ENCODE measurements around the gene TRPC4AP.

Gene TRPC4AP

GRCh38 chr20:34980543-34981233 lies 111.9 kb downstream of the TRPC4AP start:
- Mint-ChIP-seq H3K9me3 (no peaks in the 10 kb centered on the region), H3K27me3 (peaks cover 21% of the 10 kb centered on the region), H3K4me1 (peaks cover 2% of the 10 kb centered on the region), H3K4me3 (no peak overlapping the region), H3K27ac (no peak overlapping the region), H3K36me3 (no peaks in the 10 kb centered on the region)
- ATAC-seq (ENCODE audit: low read depth) = no peak
- DNase-seq (ENCODE audit: low spot score in 2 of 2) = no peak

- ATAC-seq (ENCODE audit: low read depth) = no peak
- no peak for DNase-seq (ENCODE audit: low spot score in 2 of 2)
- H3K4me1 Mint-ChIP-seq = peaks cover 2% of the 10 kb centered on the region
- no peak overlapping the region for H3K27ac Mint-ChIP-seq
- no peaks in the 10 kb centered on the region for H3K36me3 Mint-ChIP-seq
- peaks cover 18% of the 10 kb centered on the region for H3K27me3 Mint-ChIP-seq
- no peak overlapping the region for H3K4me3 Mint-ChIP-seq
- no peaks in the 10 kb centered on the region for H3K9me3 Mint-ChIP-seq
Observed at GRCh38 chr20:34979366-34980153, 113.0 kb downstream of the TRPC4AP start.

- DNase-seq (ENCODE audit: low spot score in 2 of 2) = no peak
- Mint-ChIP-seq H3K4me1 (peaks cover 2% of the 10 kb centered on the region), H3K9me3 (no peaks in the 10 kb centered on the region), H3K27me3 (peaks cover 17% of the 10 kb centered on the region), H3K27ac (no peak overlapping the region), H3K4me3 (no peak overlapping the region), H3K36me3 (no peaks in the 10 kb centered on the region)
- ATAC-seq (ENCODE audit: low read depth) = no peak
Observed at GRCh38 chr20:34978092-34978744, 114.4 kb downstream of the TRPC4AP start.

- Mint-ChIP-seq H3K27ac (no peak overlapping the region), H3K4me3 (no peak overlapping the region), H3K9me3 (no peaks in the 10 kb centered on the region), H3K36me3 (no peaks in the 10 kb centered on the region), H3K27me3 (peaks cover 18% of the 10 kb centered on the region), H3K4me1 (peaks cover 2% of the 10 kb centered on the region)
- DNase-seq (ENCODE audit: low spot score in 2 of 2) = no peak
- no peak for ATAC-seq (ENCODE audit: low read depth)
Observed at GRCh38 chr20:34977365-34978091, 115.1 kb downstream of the TRPC4AP start.

GRCh38 chr20:34976286-34976685 lies 116.3 kb downstream of the TRPC4AP start:
- no peaks in the 10 kb centered on the region for H3K36me3 Mint-ChIP-seq
- ATAC-seq (ENCODE audit: low read depth) (no peak), DNase-seq (ENCODE audit: low spot score in 2 of 2) (no peak)
- H3K4me3 Mint-ChIP-seq = no peak overlapping the region
- peaks cover 2% of the 10 kb centered on the region for H3K4me1 Mint-ChIP-seq
- H3K27me3 Mint-ChIP-seq = peaks cover 18% of the 10 kb centered on the region
- no peaks in the 10 kb centered on the region for H3K9me3 Mint-ChIP-seq
- no peak overlapping the region for H3K27ac Mint-ChIP-seq

- Mint-ChIP-seq H3K9me3 (no peaks in the 10 kb centered on the region), H3K4me1 (peaks cover 2% of the 10 kb centered on the region), H3K36me3 (no peaks in the 10 kb centered on the region), H3K4me3 (no peak overlapping the region), H3K27ac (no peak overlapping the region), H3K27me3 (peaks cover 12% of the 10 kb centered on the region)
- ATAC-seq (ENCODE audit: low read depth) (no peak), DNase-seq (ENCODE audit: low spot score in 2 of 2) (no peak)
Observed at GRCh38 chr20:34974246-34974645, 118.4 kb downstream of the TRPC4AP start.

GRCh38 chr20:34971561-34972235 lies 120.9 kb downstream of the TRPC4AP start:
- DNase-seq (ENCODE audit: low spot score in 2 of 2) = no peak
- Mint-ChIP-seq H3K27ac (no peak overlapping the region), H3K36me3 (no peaks in the 10 kb centered on the region), H3K4me1 (no peaks in the 10 kb centered on the region), H3K27me3 (peaks cover 4% of the 10 kb centered on the region), H3K9me3 (no peaks in the 10 kb centered on the region), H3K4me3 (no peak overlapping the region)
- ATAC-seq (ENCODE audit: low read depth) = no peak

GRCh38 chr20:34970846-34971560 lies 121.6 kb downstream of the TRPC4AP start:
- Mint-ChIP-seq H3K4me3 (no peak overlapping the region), H3K36me3 (no peaks in the 10 kb centered on the region), H3K4me1 (no peaks in the 10 kb centered on the region), H3K27ac (no peak overlapping the region), H3K27me3 (peaks cover 5% of the 10 kb centered on the region), H3K9me3 (no peaks in the 10 kb centered on the region)
- DNase-seq (ENCODE audit: low spot score in 2 of 2) (no peak), ATAC-seq (ENCODE audit: low read depth) (no peak)

- Mint-ChIP-seq H3K9me3 (no peaks in the 10 kb centered on the region), H3K36me3 (no peaks in the 10 kb centered on the region), H3K27me3 (peaks cover 5% of the 10 kb centered on the region), H3K27ac (no peak overlapping the region), H3K4me3 (no peak overlapping the region), H3K4me1 (no peaks in the 10 kb centered on the region)
- DNase-seq (ENCODE audit: low spot score in 2 of 2) (no peak), ATAC-seq (ENCODE audit: low read depth) (no peak)
Observed at GRCh38 chr20:34970193-34970840, 122.3 kb downstream of the TRPC4AP start.

- Mint-ChIP-seq H3K4me1 (no peaks in the 10 kb centered on the region), H3K36me3 (no peaks in the 10 kb centered on the region)
Observed at GRCh38 chr20:34968042-34968775, 124.4 kb downstream of the TRPC4AP start.

GRCh38 chr20:34967421-34967820 lies 125.2 kb downstream of the TRPC4AP start:
- Mint-ChIP-seq H3K9me3 (no peaks in the 10 kb centered on the region), H3K36me3 (no peaks in the 10 kb centered on the region), H3K4me3 (no peak overlapping the region), H3K4me1 (no peaks in the 10 kb centered on the region), H3K27me3 (peaks cover 3% of the 10 kb centered on the region), H3K27ac (no peak overlapping the region)
- DNase-seq (ENCODE audit: low spot score in 2 of 2) = no peak
- ATAC-seq (ENCODE audit: low read depth) = no peak

More at GRCh38 chr20:34968042-34968775, 124.4 kb downstream of the TRPC4AP start:
- Mint-ChIP-seq H3K27ac (no peak overlapping the region), H3K9me3 (no peaks in the 10 kb centered on the region), H3K4me3 (no peak overlapping the region), H3K27me3 (peaks cover 5% of the 10 kb centered on the region)
- ATAC-seq (ENCODE audit: low read depth) (no peak), DNase-seq (ENCODE audit: low spot score in 2 of 2) (no peak)

GRCh38 chr20:34965051-34965450 lies 127.6 kb downstream of the TRPC4AP start:
- Mint-ChIP-seq H3K4me1 (peaks cover 3% of the 10 kb centered on the region), H3K36me3 (no peaks in the 10 kb centered on the region), H3K4me3 (no peak overlapping the region), H3K9me3 (no peaks in the 10 kb centered on the region), H3K27ac (no peak overlapping the region), H3K27me3 (peaks cover 1% of the 10 kb centered on the region)
- DNase-seq (ENCODE audit: low spot score in 2 of 2) (no peak), ATAC-seq (ENCODE audit: low read depth) (no peak)
